Testis (tissue), 3 donors: ENCODE data around the gene PRUNE2. TPM values are rescaled to one million over a fixed set of nuclear protein-coding genes. Genes with fewer than 3 reads are reported as not detected.

Experiments used
- DNase-seq: peaks from one replicate; pipeline ENCODE4 v3.0.0-alpha.2; 2019
- H3K27ac ChIP-seq, 2 donors: fragments of 200-600 bp; sonication (generic); one replicate each; pipeline ENCODE4 v1.5.1; 2019
- H3K27me3 ChIP-seq: fragments of 200-600 bp; sonication (generic); one replicate; pipeline ENCODE4 v1.5.1; 2019
- H3K36me3 ChIP-seq: fragments of 200-600 bp; sonication (generic); one replicate; pipeline ENCODE4 v1.5.1; 2017; ENCODE audit warnings: low read depth; ENCODE audit errors: missing control alignments
- H3K4me1 ChIP-seq: fragments of 200-600 bp; sonication (generic); one replicate; pipeline ENCODE4 v1.5.1; 2019
- H3K4me3 ChIP-seq, 2 donors: fragments of 200-600 bp; sonication (generic); one replicate each; pipeline ENCODE4 v1.5.1; 2017 to 2019
- H3K9me3 ChIP-seq: fragments of 200-600 bp; sonication (generic); one replicate; pipeline ENCODE4 v1.5.1; 2017
- CTCF ChIP-seq, 3 experiments: fragments of 450-650 bp in 2 of 3; fragments of 200-600 bp in 1 of 3; sonication (generic) in 1 of 3; IDR thresholded peaks; one replicate each; pipeline ENCODE4 v1.5.1; 2016 to 2019; ENCODE audit warnings: antibody characterized with exemption in 3 of 3, mild to moderate bottlenecking in 2 of 3, moderate library complexity in 1 of 3
- POLR2A ChIP-seq: fragments of 450-650 bp; IDR thresholded peaks from one replicate; pipeline ENCODE4 v1.6.1; 2017; ENCODE audit warnings: antibody characterized with exemption, mild to moderate bottlenecking, moderate library complexity
- WGBS, 2 donors: methylation state at CpG; one replicate each; pipeline ENCODE4 v1.1.5; 2018; 5-methylcytosine and 5-hydroxymethylcytosine counted together
- intact Hi-C: fragments of 100-400 bp; cut with DNase I; formaldehyde crosslinking; loops from one replicate; pipeline ENCODE4 v1.15.1; 2023; ENCODE audit warnings: low total_unique reads
- polyA plus RNA-seq: library from polyadenylated mRNA; stranded (reverse); fragments of 350-450 nt; fragmentation: Illumina TruSeq; extraction: RNeasy Lipid Tissue Mini Kit (QIAGEN cat#74804); gene quantifications from one replicate; pipeline ENCODE4 v1.2.3, GENCODE V29; 2014; ENCODE audit warnings: low read depth, low replicate concordance; ENCODE audit not compliant: insufficient read depth
- total RNA-seq, 2 donors: library from RNA; depleted of rRNA; stranded (reverse); fragments of >200 nt; gene quantifications; one replicate each; pipeline ENCODE4 v1.2.3, GENCODE V29; 2016

The PRUNE2 gene
- total and polyA plus RNA-seq, 3 donors from 2014 or later: 15.8 to 19.3 (median 17.2) TPM

GRCh38 chr9:76835571-76836283 lies 70.2 kb downstream of the PRUNE2 start:
- intact Hi-C loops: no loop called here
- DNase-seq: no peak
- Histone ChIP-seq H3K4me1 (peaks cover 4% of the 10 kb centered on the region), H3K36me3 (no peaks in the 10 kb centered on the region), H3K9me3 (no peaks in the 10 kb centered on the region), H3K27ac (peak overlapping the region in 1 of 2 donors; percentile 36), H3K27me3 (no peaks in the 10 kb centered on the region), H3K4me3 (no peak overlapping the region)
- 37 to 43% methylated on average over 7 of the region's 7 CpGs for WGBS, 2 donors
- TF ChIP-seq POLR2A (no peak), CTCF (IDR thresholded peaks at IDR 0.05) (no peak)

GRCh38 chr9:76828447-76828846 lies 77.5 kb downstream of the PRUNE2 start:
- Histone ChIP-seq H3K9me3 (no peaks in the 10 kb centered on the region), H3K27me3 (no peaks in the 10 kb centered on the region), H3K36me3 (no peaks in the 10 kb centered on the region), H3K27ac (no peak overlapping the region), H3K4me1 (no peaks in the 10 kb centered on the region), H3K4me3 (no peak overlapping the region)
- no peak for DNase-seq
- 60 to 77% methylated on average over 3 of the region's 3 CpGs for WGBS, 2 donors
- intact Hi-C loops: no loop called here
- TF ChIP-seq CTCF (IDR thresholded peaks at IDR 0.05) (no peak), POLR2A (no peak)

GRCh38 chr9:76827296-76828080 lies 78.4 kb downstream of the PRUNE2 start:
- 79 to 83% methylated on average over 9 of the region's 9 CpGs for WGBS, 2 donors
- H3K27ac ChIP-seq: no peak overlapping the region

GRCh38 chr9:76820431-76820830 lies 85.5 kb downstream of the PRUNE2 start:
- H3K9me3 ChIP-seq: no peaks in the 10 kb centered on the region
- H3K4me3 ChIP-seq: no peak overlapping the region
- TF ChIP-seq CTCF (IDR thresholded peaks at IDR 0.05): no peak
- TF ChIP-seq POLR2A: no peak
- H3K4me1 ChIP-seq: no peaks in the 10 kb centered on the region
- H3K27ac ChIP-seq: no peak overlapping the region
- no peaks in the 10 kb centered on the region for H3K36me3 ChIP-seq
- no peak for DNase-seq
- intact Hi-C loops: no loop called here
- 49 to 56% methylated on average over 6 of the region's 6 CpGs for WGBS, 2 donors
- no peaks in the 10 kb centered on the region for H3K27me3 ChIP-seq

More at GRCh38 chr9:76827296-76828080, 78.4 kb downstream of the PRUNE2 start:
- intact Hi-C loops: no loop called here
- H3K27me3 ChIP-seq: no peaks in the 10 kb centered on the region
- DNase-seq: no peak
- H3K4me3 ChIP-seq: no peak overlapping the region
- no peaks in the 10 kb centered on the region for H3K4me1 ChIP-seq
- TF ChIP-seq CTCF (IDR thresholded peaks at IDR 0.05): no peak
- no peak for TF ChIP-seq POLR2A
- no peaks in the 10 kb centered on the region for H3K9me3 ChIP-seq
- H3K36me3 ChIP-seq: no peaks in the 10 kb centered on the region
